GM12892 (cell line): Measurements from ENCODE around the gene VAMP2. TPM values are rescaled to one million over a fixed set of nuclear protein-coding genes. Genes with fewer than 3 reads are reported as not detected.

Experiments used
- DNase-seq: peaks from one replicate; pipeline ENCODE4 v3.0.0; 2011; ENCODE audit not compliant: insufficient read length
- FAIRE-seq: peaks from 2 replicates; lab custom pipeline; 2011; peaks lifted over from hg19 to GRCh38; lab: Jason Lieb, UNC
- POLR2A ChIP-seq: IDR thresholded peaks from 2 replicates; pipeline ENCODE4 v1.6.1; 2011; ENCODE audit warnings: low read depth, low read length, control low read depth
- POLR2AphosphoS5 ChIP-seq: IDR thresholded peaks from 2 replicates; pipeline ENCODE4 v1.6.1; 2011; ENCODE audit warnings: low read depth, low read length, control low read depth
- TAF1 ChIP-seq: IDR thresholded peaks from 2 replicates; pipeline ENCODE4 v1.6.1; 2011; ENCODE audit warnings: low read depth, mild to moderate bottlenecking, control low read depth, low read length, borderline replicate concordance
- polyA plus RNA-seq: library from polyadenylated mRNA; unstranded; fragments of >200 nt; gene quantifications from one replicate; pipeline ENCODE4 v1.2.1, GENCODE V29; 2012; ENCODE audit warnings: missing spikeins, inconsistent platforms; ENCODE audit not compliant: missing spikeins

VAMP2 gene, protein sequence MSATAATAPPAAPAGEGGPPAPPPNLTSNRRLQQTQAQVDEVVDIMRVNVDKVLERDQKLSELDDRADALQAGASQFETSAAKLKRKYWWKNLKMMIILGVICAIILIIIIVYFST
- polyA plus RNA-seq, result 32.1 TPM

DNA sequence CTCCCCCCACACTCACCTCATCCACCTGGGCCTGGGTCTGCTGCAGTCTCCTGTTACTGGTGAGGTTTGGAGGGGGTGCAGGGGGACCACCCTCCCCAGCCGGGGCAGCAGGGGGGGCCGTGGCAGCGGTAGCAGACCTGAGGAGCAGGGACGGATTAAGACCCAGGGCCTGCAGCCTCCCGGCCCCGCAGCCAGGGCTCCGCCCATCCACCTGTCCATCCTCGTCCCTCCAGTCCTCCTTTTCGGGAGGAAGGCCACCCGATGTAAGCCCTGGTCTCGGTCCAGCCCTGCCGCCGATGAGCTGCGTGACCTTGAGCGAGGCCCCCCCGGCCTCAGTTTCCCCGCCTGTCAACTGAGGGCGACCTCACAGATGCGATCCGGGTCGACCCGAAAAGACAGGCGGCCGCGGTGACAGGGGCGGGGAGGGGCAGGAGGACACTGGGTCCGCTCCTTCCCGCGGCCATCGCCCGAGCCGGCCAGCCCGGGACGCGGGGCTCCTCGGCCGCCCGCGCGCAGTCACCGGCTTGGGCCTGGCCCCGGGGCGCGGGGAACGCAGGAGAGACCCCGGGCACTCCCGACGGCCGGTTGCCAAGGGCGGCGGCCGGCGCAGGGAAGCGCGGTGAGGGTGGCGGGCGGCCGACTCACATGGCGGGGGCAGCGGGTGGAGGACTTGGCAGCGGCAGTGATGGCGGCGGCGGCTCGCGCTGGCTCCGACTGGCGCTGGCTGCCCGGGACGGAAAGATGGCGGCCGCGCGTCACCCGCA lies at the start of gene VAMP2:
Gene VAMP2, minus strand, starts transcription at position 716 of the 764 bp plus-strand sequence. Its CDS starts 69 bp downstream, at position 647.
- FAIRE-seq (peak; percentile 90), DNase-seq (peak; percentile 83)
- TF ChIP-seq TAF1, result peak; percentile 50; the same call in 1 of the 2 replicates
- TF ChIP-seq POLR2AphosphoS5, result 0 out of 2 replicates have a peak, but pooled peaks have one; percentile 54
- TF ChIP-seq POLR2A, result peak; percentile 84; the same call in 1 of the 2 replicates

DNA sequence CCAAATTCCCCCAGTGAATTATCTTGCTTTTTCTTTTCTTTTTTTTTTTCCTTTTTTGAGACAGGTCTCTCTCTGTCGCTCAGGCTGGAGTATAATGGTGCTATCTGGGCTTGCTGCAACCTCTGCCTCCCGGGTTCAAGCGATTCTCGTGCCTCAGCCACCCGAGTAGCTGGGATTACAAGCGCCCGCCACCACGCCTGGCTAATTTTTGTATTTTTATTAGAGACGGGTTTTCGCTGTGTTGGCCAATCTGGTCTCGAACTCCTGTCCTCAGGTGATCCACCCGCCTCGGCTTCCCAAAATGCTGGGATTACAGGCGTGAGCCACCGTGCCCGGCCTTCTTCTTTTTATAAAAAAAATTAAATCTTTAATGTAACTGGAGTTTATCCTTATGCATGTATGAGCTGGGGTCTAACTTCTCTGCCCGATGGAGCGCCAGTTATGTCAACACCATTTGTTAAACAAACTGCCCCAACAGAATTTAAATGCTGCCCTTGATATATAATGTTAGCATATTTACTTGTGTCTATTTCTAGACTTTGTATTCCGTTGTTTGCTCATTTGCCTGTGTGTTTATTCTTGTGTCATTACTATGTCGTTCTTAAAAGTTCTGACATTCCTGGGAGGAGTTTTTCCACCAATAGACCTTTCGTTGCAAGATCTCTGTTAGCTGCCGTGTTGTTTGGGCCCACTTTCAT lies 48.2 kb upstream of the VAMP2 start:
- DNase-seq (no peak), FAIRE-seq (peak; percentile 57)
- TF ChIP-seq POLR2AphosphoS5 (no peak), TAF1 (no peak), POLR2A (no peak)

DNA sequence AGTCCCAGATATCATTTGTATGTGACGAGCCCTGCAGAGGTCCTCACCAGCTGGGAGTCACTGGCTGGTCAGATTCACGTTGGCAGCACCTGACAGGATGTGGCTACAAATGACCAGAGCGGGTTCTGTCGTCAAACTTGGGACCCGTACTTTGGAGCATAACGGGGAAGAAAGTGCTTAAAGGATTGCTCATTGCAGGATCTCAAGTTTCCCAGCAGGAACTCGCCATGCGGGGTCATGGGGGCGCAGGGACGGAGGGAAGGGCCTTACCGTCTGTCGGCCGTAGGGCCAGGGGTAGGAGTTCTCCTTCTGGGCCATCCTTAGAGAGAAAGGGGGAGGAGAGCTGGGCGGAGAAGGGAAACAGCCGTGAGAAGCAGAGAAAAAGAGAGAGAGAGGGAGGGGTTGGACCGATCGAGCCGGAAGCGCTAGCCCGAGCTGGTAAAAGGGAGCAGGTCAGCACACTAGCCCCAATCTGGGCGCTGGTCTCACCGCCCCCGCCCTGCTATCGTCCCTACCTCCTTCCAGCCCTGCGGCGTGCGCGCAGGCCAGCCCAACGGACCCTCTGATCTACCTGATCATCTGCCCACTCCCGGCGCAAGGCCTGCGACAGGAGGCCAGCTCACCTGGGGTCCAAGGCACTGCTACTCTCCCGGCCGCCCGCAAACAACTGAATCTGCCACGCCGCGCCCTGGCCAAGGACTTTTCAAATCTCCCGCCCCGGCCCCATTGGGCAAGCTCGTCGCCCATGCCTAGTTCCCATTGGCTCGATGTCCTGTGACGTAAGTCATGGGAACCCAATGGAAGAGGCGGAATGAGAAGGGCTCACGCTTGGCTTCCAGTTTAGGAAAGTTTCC lies 47.4 kb upstream of the VAMP2 start, which contains the start of gene AURKB:
Gene AURKB, minus strand, starts transcription at position 669 of the 854 bp plus-strand sequence. Its CDS starts 351 bp downstream, at position 318.
- TF ChIP-seq POLR2A, result peak; percentile 85
- peak; percentile 72; the same call in 1 of the 2 replicates for TF ChIP-seq TAF1
- peak; percentile 90 for TF ChIP-seq POLR2AphosphoS5
- FAIRE-seq, result peak; percentile 97
- peak; percentile 97 for DNase-seq

DNA sequence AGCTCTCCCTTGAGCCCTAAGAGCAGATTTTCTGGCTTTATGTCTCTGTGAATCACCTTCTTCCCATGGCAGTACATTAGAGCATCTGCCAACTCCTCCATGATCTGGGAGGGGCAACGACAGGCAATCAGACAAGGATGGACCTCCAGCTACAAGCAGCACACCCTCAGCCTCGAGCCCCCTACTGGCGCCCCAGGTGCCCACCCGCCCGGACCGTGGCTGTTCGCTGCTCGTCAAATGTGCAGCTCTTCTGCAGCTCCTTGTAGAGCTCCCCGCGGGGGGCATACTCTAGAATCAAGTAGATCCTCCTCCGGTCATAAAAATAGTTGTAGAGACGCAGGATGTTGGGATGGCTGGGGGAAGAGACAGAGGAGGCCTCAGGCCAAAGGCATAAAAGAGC lies 43.8 kb upstream of the VAMP2 start:
- DNase-seq (no peak), FAIRE-seq (no peak)
- TF ChIP-seq POLR2AphosphoS5 (no peak), TAF1 (no peak), POLR2A (no peak; the same call in 1 of the 2 replicates)

DNA sequence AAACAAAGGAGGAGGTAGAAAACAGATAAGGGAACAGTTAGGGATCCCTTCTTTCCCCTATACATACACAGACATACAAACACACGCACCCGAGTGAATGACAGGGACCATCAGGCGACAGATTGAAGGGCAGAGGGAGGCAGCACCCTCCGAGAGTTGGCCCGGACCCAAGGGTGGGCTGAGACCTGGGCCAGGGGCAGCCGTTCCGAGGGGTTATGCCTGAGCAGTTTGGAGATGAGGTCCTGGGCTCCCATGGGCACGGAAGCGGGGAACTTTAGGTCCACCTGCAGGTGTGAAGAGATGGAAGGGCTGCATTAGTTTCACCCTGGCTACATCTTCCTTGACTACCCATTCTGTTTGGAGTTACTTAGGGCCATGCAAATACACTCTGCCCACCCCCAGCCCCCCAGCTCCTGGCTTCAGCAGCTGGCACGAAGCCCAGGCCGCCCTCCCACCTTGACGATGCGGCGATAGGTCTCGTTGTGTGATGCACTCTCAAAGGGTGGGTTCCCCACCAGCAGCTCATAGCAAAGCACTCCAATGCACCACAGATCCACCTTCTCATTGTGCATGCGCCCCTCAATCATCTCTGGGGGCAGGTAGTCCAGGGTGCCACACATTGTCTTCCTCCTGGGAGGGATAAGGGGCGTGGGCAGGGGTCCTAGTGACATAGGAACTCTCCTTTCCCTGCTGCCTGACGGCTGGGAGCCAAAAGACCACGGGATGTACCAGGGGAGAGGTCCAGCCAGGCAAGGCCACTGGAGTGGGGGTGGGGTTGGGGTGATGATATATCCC lies 42.2 kb upstream of the VAMP2 start:
- TF ChIP-seq POLR2A (peak; percentile 17; the same call in 1 of the 2 replicates), TAF1 (no peak), POLR2AphosphoS5 (peak; percentile 56)
- FAIRE-seq (no peak), DNase-seq (no peak)

DNA sequence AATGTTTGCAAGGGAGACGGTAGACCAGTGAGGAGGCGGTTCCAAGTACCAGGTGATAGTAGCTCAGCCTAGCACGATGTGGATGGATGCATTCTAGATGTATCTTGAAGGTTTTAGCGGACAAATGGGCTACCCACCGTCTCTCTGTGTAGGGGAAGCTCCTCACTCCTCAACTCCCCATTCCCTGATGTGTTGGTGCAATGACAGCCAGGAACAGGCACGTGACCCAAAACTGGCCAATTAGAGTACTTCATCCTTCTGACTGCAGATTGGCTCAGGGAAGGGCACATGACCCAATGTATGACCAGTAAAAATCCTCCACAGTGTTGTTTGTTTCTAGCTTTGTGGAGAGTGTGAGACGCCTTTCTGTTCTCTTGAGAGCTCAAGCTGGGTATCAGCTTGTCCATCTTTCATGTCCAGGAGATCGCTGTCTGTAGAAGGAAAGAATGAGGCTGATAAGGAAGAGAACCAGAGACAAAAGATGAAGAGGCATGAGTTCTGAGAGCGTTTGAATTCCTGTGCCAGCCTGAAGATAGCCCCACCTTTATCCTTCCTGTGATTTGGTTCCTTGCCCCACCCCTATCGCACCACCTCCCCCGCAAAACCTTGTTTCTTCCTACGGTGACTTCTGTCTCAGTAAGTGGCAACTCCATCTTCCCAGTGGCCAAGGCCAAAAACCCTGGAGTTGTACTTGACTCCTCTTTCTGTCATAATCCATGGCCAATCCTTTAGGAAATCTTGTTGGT lies 29.5 kb upstream of the VAMP2 start:
- FAIRE-seq, result peak; percentile 97
- TF ChIP-seq TAF1 (no peak), POLR2AphosphoS5 (peak; percentile 62), POLR2A (peak; percentile 74)
- no peak for DNase-seq

DNA sequence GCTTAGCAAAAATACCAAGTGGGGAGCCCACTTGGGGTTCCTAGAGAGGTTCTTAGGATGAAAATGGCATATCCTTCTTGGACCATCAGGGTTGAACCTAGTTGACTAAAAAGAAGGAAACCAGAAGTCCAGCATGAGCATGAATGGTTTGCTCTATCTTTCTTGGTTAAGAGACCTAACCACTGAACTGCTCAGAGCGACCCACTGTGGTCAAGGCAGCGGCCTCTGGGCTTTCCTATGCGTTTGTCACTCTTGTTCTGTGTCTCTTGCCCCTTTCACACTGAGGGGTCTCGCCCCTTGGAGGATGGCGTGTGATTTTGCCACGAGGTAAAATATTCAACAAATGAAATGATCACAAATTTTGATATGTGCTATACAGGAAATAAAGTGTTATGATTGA lies 27.8 kb upstream of the VAMP2 start:
- DNase-seq (no peak), FAIRE-seq (no peak)
- no peak for TF ChIP-seq POLR2AphosphoS5
- TF ChIP-seq TAF1, result no peak
- TF ChIP-seq POLR2A, result no peak

DNA sequence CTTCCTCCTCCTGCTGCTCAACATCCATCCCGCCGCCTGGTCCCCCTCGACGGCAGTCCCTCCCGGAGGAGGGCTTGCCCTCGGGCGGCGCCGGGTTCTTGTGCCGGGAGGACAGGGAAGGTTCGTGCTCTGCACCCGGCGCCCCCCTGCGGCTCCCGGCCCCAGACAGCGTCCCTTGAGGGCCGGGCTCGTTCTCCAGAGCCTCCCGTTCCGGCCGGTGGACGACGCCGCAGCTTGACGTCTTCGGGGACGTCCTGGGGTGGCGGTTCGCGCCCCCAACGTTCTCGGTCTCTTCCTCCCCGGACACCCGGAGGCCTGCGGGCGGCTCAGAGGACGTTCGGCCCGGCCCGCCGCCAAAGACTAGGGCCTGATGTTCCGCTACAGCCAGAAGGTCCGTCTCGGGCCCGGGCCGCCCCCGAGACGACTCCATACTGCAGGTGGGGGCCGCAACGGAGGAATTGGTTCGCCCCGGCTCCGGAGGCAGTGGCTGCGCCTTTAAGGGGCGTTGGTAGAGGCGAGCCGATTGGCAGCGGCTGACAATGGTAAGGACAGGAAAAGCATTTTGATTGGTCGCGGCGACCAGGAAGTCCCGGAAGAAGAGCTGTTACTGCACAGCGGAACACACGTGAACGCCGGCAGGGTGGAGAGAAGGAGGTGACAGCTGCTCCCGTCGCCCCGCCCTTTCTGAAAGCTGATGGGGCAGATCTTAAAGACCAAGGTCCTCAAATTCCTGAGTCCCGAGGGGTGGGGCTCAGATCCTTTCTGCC lies 27.1 kb upstream of the VAMP2 start, which contains the start of gene BORCS6:
Gene BORCS6, minus strand, starts transcription at position 470 of the 767 bp plus-strand sequence. Its CDS starts 40 bp downstream, at position 430.
- DNase-seq (peak; percentile 80), FAIRE-seq (peak; percentile 87)
- peak; percentile 44; the same call in 1 of the 2 replicates for TF ChIP-seq TAF1
- peak; percentile 66; the same call in 1 of the 2 replicates for TF ChIP-seq POLR2A
- no peak for TF ChIP-seq POLR2AphosphoS5
